Esophagus muscularis mucosa (tissue), 4 donors: ENCODE results near the gene LRRC8D. TPM values are rescaled to one million over a fixed set of nuclear protein-coding genes. Genes with fewer than 3 reads are reported as not detected.

Experiments used
- DNase-seq: peaks from one replicate; pipeline ENCODE4 v3.0.0-alpha.2; 2017; ENCODE audit errors: extremely low spot score
- H3K27ac ChIP-seq, 4 donors: fragments of 200-600 bp; sonication (generic); replicated peaks in 1 of 4; 1 replicate in 3 of 4; 2 replicates in 1 of 4; pipeline ENCODE4 v1.5.1; 2016 to 2019; ENCODE audit warnings: mild to moderate bottlenecking in 1 of 4
- H3K27me3 ChIP-seq, 4 donors: fragments of 200-600 bp; sonication (generic); one replicate each; pipeline versions ENCODE4 v1.5.1 to v1.6.0; 2016 to 2019
- H3K36me3 ChIP-seq, 4 donors: fragments of 200-600 bp; sonication (generic); one replicate each; pipeline ENCODE4 v1.5.1; 2016 to 2019
- H3K4me1 ChIP-seq, 4 donors: fragments of 200-600 bp; sonication (generic); one replicate each; pipeline ENCODE4 v1.5.1; 2016 to 2019
- H3K4me3 ChIP-seq, 4 donors: fragments of 200-600 bp; sonication (generic); 1 replicate in 2 of 4; 2 replicates in 2 of 4; pipeline ENCODE4 v1.5.1; 2016 to 2019; ENCODE audit warnings: mild to moderate bottlenecking in 4 of 4, moderate library complexity in 1 of 4
- H3K9me3 ChIP-seq, 4 donors: fragments of 200-600 bp; sonication (generic); 1 replicate in 3 of 4; 2 replicates in 1 of 4; pipeline ENCODE4 v1.5.1; 2016 to 2019
- CTCF ChIP-seq, 3 experiments: fragments of 200-600 bp in 2 of 3; fragments of 450-650 bp in 1 of 3; sonication (generic) in 2 of 3; IDR thresholded peaks; one replicate each; pipeline ENCODE4 v1.5.1; 2017 to 2019; ENCODE audit warnings: antibody characterized with exemption in 3 of 3, mild to moderate bottlenecking in 2 of 3, moderate library complexity in 1 of 3
- EP300 ChIP-seq: sonication (generic); formaldehyde crosslinking; IDR thresholded peaks from one replicate; pipeline ENCODE4 v1.6.1; 2017; ENCODE audit warnings: antibody characterized with exemption
- POLR2A ChIP-seq: fragments of 450-650 bp; IDR thresholded peaks from one replicate; pipeline ENCODE4 v1.6.1; 2017; ENCODE audit warnings: antibody characterized with exemption, moderate library complexity, mild to moderate bottlenecking, low read depth
- POLR2AphosphoS5 ChIP-seq, 2 donors: sonication (generic); formaldehyde crosslinking; IDR thresholded peaks; one replicate each; pipeline ENCODE4 v1.6.1; 2017; ENCODE audit warnings: antibody characterized with exemption in 2 of 2
- WGBS: methylation state at CpG from one replicate; pipeline ENCODE4 v1.1.5; 2018; 5-methylcytosine and 5-hydroxymethylcytosine counted together
- intact Hi-C: fragments of 100-400 bp; cut with DNase I; formaldehyde crosslinking; loops from one replicate; pipeline ENCODE4 v1.15.1; 2023
- total RNA-seq, 4 donors: library from RNA; depleted of rRNA; stranded (reverse); fragments of >200 nt; gene quantifications; one replicate each; pipeline versions ENCODE4 v1.1.0 to v1.2.1, GENCODE V29; 2016

LRRC8D gene
- total RNA-seq, 4 donors from 2014 or later = 4.2 to 10.4 (median 6.6) TPM

GRCh38 chr1:89932598-89933364, 111.9 kb downstream of the LRRC8D start:
- Histone ChIP-seq H3K4me3 (no peak overlapping the region), H3K9me3 (no peaks in the 10 kb centered on the region), H3K27ac (no peak overlapping the region), H3K36me3 (peaks cover 0 to 25% (median 12%) of the 10 kb centered on the region in 4 donors), H3K27me3 (no peaks in the 10 kb centered on the region), H3K4me1 (peaks cover 0 to 2% (median under 1%) of the 10 kb centered on the region in 4 donors)
- WGBS = 86% methylated on average over 6 of the region's 6 CpGs
- intact Hi-C loops = no loop called here
- no peak for TF ChIP-seq POLR2AphosphoS5 (IDR thresholded peaks at IDR 0.05)
- TF ChIP-seq CTCF (IDR thresholded peaks at IDR 0.05) = no peak
- TF ChIP-seq EP300 = no peak
- no peak for TF ChIP-seq POLR2A
- no peak for DNase-seq

GRCh38 chr1:89934461-89934860, 113.6 kb downstream of the LRRC8D start:
- no peak overlapping the region for H3K4me3 ChIP-seq
- H3K9me3 ChIP-seq = no peaks in the 10 kb centered on the region
- 94% methylated on average over 11 of the region's 11 CpGs for WGBS
- intact Hi-C loops = no loop called here
- DNase-seq = no peak
- H3K27ac ChIP-seq = no peak overlapping the region
- peaks cover 0 to 14% (median 12%) of the 10 kb centered on the region in 4 donors for H3K4me1 ChIP-seq
- H3K27me3 ChIP-seq = no peaks in the 10 kb centered on the region
- no peak for TF ChIP-seq POLR2AphosphoS5 (IDR thresholded peaks at IDR 0.05)
- no peak for TF ChIP-seq EP300
- TF ChIP-seq POLR2A = no peak
- no peak for TF ChIP-seq CTCF (IDR thresholded peaks at IDR 0.05)
- peaks cover 0 to 25% (median 12%) of the 10 kb centered on the region in 4 donors for H3K36me3 ChIP-seq

GRCh38 chr1:89935235-89935634, 114.4 kb downstream of the LRRC8D start:
- peaks cover 0 to 25% (median 12%) of the 10 kb centered on the region in 4 donors for H3K36me3 ChIP-seq
- TF ChIP-seq POLR2A (no peak), POLR2AphosphoS5 (IDR thresholded peaks at IDR 0.05) (no peak), EP300 (no peak), CTCF (IDR thresholded peaks at IDR 0.05) (no peak)
- peaks cover 0 to 14% (median 14%) of the 10 kb centered on the region in 4 donors for H3K4me1 ChIP-seq
- no peak for DNase-seq
- intact Hi-C loops = no loop called here
- H3K9me3 ChIP-seq = no peaks in the 10 kb centered on the region
- H3K27me3 ChIP-seq = no peaks in the 10 kb centered on the region
- no peak overlapping the region for H3K27ac ChIP-seq
- H3K4me3 ChIP-seq = no peak overlapping the region
- 97% methylated on average over 4 of the region's 4 CpGs for WGBS

GRCh38 chr1:89936694-89937093, 115.9 kb downstream of the LRRC8D start:
- intact Hi-C loops = no loop called here
- Histone ChIP-seq H3K36me3 (peaks cover 0 to 25% (median 12%) of the 10 kb centered on the region in 4 donors), H3K9me3 (no peaks in the 10 kb centered on the region), H3K4me3 (no peak overlapping the region), H3K27ac (no peak overlapping the region), H3K4me1 (peaks cover 0 to 14% (median 14%) of the 10 kb centered on the region in 4 donors), H3K27me3 (no peaks in the 10 kb centered on the region)
- TF ChIP-seq POLR2A = no peak
- no peak for TF ChIP-seq EP300
- TF ChIP-seq CTCF (IDR thresholded peaks at IDR 0.05) = no peak
- no peak for TF ChIP-seq POLR2AphosphoS5 (IDR thresholded peaks at IDR 0.05)
- no peak for DNase-seq
- WGBS = 94% methylated on average over 1 of the region's 1 CpG
